Stimulated activated CD4-positive, alpha-beta T cell treated with anti-CD3 and anti-CD28 coated beads, Interleukin-1b, Interleukin-23, amount 100 ng/mL, for 24 hours (primary cell): ENCODE measurements around the gene TMEM209.
A peak's percentile ranks its signal among the peaks of the same experiment; 100 is the strongest.

ENCODE experiments used
- DNase-seq, 4 experiments: peaks; one replicate each; pipeline ENCODE4 v3.0.0-alpha.2; 2020; ENCODE audit warnings: low read depth in 4 of 4, low spot score in 1 of 4

Gene TMEM209

GRCh38 chr7:130144312-130145171 lies 60.7 kb downstream of the TMEM209 start:
- DNase-seq, result no peak

GRCh38 chr7:130143986-130144311 lies 61.3 kb downstream of the TMEM209 start:
- DNase-seq, result no peak

- no peak for DNase-seq
These were observed 61.9 kb downstream of the TMEM209 start for GRCh38 chr7:130143334-130143732.

GRCh38 chr7:130142654-130143333 lies 62.4 kb downstream of the TMEM209 start:
- no peak for DNase-seq

- no peak for DNase-seq
These were observed 63.1 kb downstream of the TMEM209 start for GRCh38 chr7:130141884-130142653.

- peak in 2 of 4 experiments; percentile 9 to 21 for DNase-seq
These were observed 63.9 kb downstream of the TMEM209 start for GRCh38 chr7:130141161-130141883.

- no peak for DNase-seq
These were observed 64.5 kb downstream of the TMEM209 start for GRCh38 chr7:130140551-130141160.

GRCh38 chr7:130139193-130139960 lies 65.8 kb downstream of the TMEM209 start:
- DNase-seq, result no peak

GRCh38 chr7:130137207-130137606 lies 68.0 kb downstream of the TMEM209 start:
- DNase-seq, result no peak

GRCh38 chr7:130136579-130137167 lies 68.5 kb downstream of the TMEM209 start:
- no peak for DNase-seq

- no peak for DNase-seq
These were observed 69.7 kb downstream of the TMEM209 start for GRCh38 chr7:130135208-130136205.

GRCh38 chr7:130134726-130135125 lies 70.5 kb downstream of the TMEM209 start:
- DNase-seq, result no peak

- no peak for DNase-seq
These were observed 71.0 kb downstream of the TMEM209 start for GRCh38 chr7:130134106-130134636.

GRCh38 chr7:130133029-130133782 lies 72.0 kb downstream of the TMEM209 start:
- no peak for DNase-seq

GRCh38 chr7:130131964-130132875 lies 73.0 kb downstream of the TMEM209 start:
- no peak for DNase-seq

GRCh38 chr7:130131191-130131834 lies 73.9 kb downstream of the TMEM209 start:
- no peak for DNase-seq
